ENCODE results near the gene NCL.
"Not testable (repeated sequence)": the region's sequence is repeated elsewhere in the genome, so short reads cannot be mapped to it uniquely, and the experiment has no call there.

NCL gene

GRCh38 chr2:231449503-231450054 lies 14.7 kb downstream of the NCL start:
- Histone ChIP-seq H3K4me3 (ENCODE audit: low read depth, low read length) (no peak overlapping the region), H3K9ac (no peak overlapping the region), H3K4me2 (ENCODE audit: low read length) (no peak overlapping the region), H2AFZ (no peak overlapping the region), H3K36me3 (ENCODE audit: control insufficient read depth, insufficient read depth, low read length) (no peaks in the 10 kb centered on the region), H3K9me3 (ENCODE audit: control insufficient read depth, low read length) (no peaks in the 10 kb centered on the region), H3K27me3 (ENCODE audit: control insufficient read depth, insufficient read depth, low read length) (no peaks in the 10 kb centered on the region), H3K27ac (no peak overlapping the region), H3K79me2 (no peaks in the 10 kb centered on the region), H3K4me1 (peaks cover 6% of the 10 kb centered on the region)
- no peak for TF ChIP-seq CTCF (IDR thresholded peaks at IDR 0.05)

- H3K79me2 ChIP-seq: no peaks in the 10 kb centered on the region
- no peak overlapping the region for H3K4me3 ChIP-seq (ENCODE audit: low read depth, low read length)
- H3K4me2 ChIP-seq (ENCODE audit: low read length): no peak overlapping the region
- no peaks in the 10 kb centered on the region for H3K9me3 ChIP-seq (ENCODE audit: control insufficient read depth, low read length)
- no peaks in the 10 kb centered on the region for H3K4me1 ChIP-seq
- no peaks in the 10 kb centered on the region for H3K27me3 ChIP-seq (ENCODE audit: control insufficient read depth, insufficient read depth, low read length)
- H3K36me3 ChIP-seq (ENCODE audit: control insufficient read depth, insufficient read depth, low read length): no peaks in the 10 kb centered on the region
- H2AFZ ChIP-seq: no peak overlapping the region
- TF ChIP-seq CTCF (IDR thresholded peaks at IDR 0.05): no peak
- no peak overlapping the region for H3K9ac ChIP-seq
- H3K27ac ChIP-seq: no peak overlapping the region
Measured at GRCh38 chr2:231436957-231437356, 27.3 kb downstream of the NCL start.

- Histone ChIP-seq H3K4me1 (no peaks in the 10 kb centered on the region), H3K9ac (no peak overlapping the region), H3K79me2 (no peaks in the 10 kb centered on the region), H3K27ac (no peak overlapping the region), H3K36me3 (ENCODE audit: control insufficient read depth, insufficient read depth, low read length) (no peaks in the 10 kb centered on the region), H2AFZ (no peak overlapping the region), H3K27me3 (ENCODE audit: control insufficient read depth, insufficient read depth, low read length) (no peaks in the 10 kb centered on the region), H3K4me2 (ENCODE audit: low read length) (no peak overlapping the region), H3K9me3 (ENCODE audit: control insufficient read depth, low read length) (no peaks in the 10 kb centered on the region), H3K4me3 (ENCODE audit: low read depth, low read length) (no peak overlapping the region)
- no peak for TF ChIP-seq CTCF (IDR thresholded peaks at IDR 0.05)
Measured at GRCh38 chr2:231433990-231434389, 30.3 kb downstream of the NCL start.

- Histone ChIP-seq H3K4me1 (no peaks in the 10 kb centered on the region), H3K27me3 (ENCODE audit: control insufficient read depth, insufficient read depth, low read length) (no peaks in the 10 kb centered on the region), H3K79me2 (no peaks in the 10 kb centered on the region), H3K9ac (no peak overlapping the region), H3K4me3 (ENCODE audit: low read depth, low read length) (no peak overlapping the region), H3K9me3 (ENCODE audit: control insufficient read depth, low read length) (no peaks in the 10 kb centered on the region), H3K27ac (no peak overlapping the region), H3K4me2 (ENCODE audit: low read length) (no peak overlapping the region), H2AFZ (no peak overlapping the region), H3K36me3 (ENCODE audit: control insufficient read depth, insufficient read depth, low read length) (no peaks in the 10 kb centered on the region)
- no peak for TF ChIP-seq CTCF (IDR thresholded peaks at IDR 0.05)
Measured at GRCh38 chr2:231431606-231432005, 32.7 kb downstream of the NCL start.

- H3K9me3 ChIP-seq (ENCODE audit: control insufficient read depth, low read length); H3K27me3 ChIP-seq (ENCODE audit: control insufficient read depth, insufficient read depth, low read length); H3K4me1 ChIP-seq; H3K4me3 ChIP-seq (ENCODE audit: low read depth, low read length); H3K4me2 ChIP-seq (ENCODE audit: low read length); H3K9ac ChIP-seq; H2AFZ ChIP-seq; H3K27ac ChIP-seq; H3K36me3 ChIP-seq (ENCODE audit: control insufficient read depth, insufficient read depth, low read length); H3K79me2 ChIP-seq: not testable (repeated sequence)
Measured at GRCh38 chr2:231430437-231430836, 33.8 kb downstream of the NCL start.
